ENCODE measurements around the gene SYNGR3.

Gene SYNGR3

GRCh38 chr16:1983544-1984346 lies 6.0 kb upstream of the SYNGR3 start, which contains the start of gene GFER:
GFER (plus strand) TSS chr16:1984193; CDS start chr16:1984219, 26 bp downstream.
- no peak for TF ChIP-seq CTCF (IDR thresholded peaks at IDR 0.05)

GRCh38 chr16:1984347-1985225 lies 5.2 kb upstream of the SYNGR3 start:
- H3K9me3 ChIP-seq (ENCODE audit: control insufficient read depth, low read length): no peaks in the 10 kb centered on the region
- no peak for TF ChIP-seq CTCF (IDR thresholded peaks at IDR 0.05)
- H3K4me2 ChIP-seq (ENCODE audit: low read length): peak overlapping the region; percentile 98
- peak overlapping the region; percentile 71 for H3K4me3 ChIP-seq (ENCODE audit: low read depth, low read length)
- H3K36me3 ChIP-seq (ENCODE audit: control insufficient read depth, insufficient read depth, low read length): no peaks in the 10 kb centered on the region
- H3K27me3 ChIP-seq (ENCODE audit: control insufficient read depth, insufficient read depth, low read length): no peaks in the 10 kb centered on the region
- H3K4me1 ChIP-seq: peaks cover 5% of the 10 kb centered on the region
- peak overlapping the region; percentile 71 for H2AFZ ChIP-seq
- H3K79me2 ChIP-seq: no peaks in the 10 kb centered on the region
- H3K27ac ChIP-seq: peak overlapping the region; percentile 48
- peak overlapping the region; percentile 58 for H3K9ac ChIP-seq

More at GRCh38 chr16:1983544-1984346, 6.0 kb upstream of the SYNGR3 start, which contains the start of gene GFER:
- Histone ChIP-seq H3K36me3 (ENCODE audit: control insufficient read depth, insufficient read depth, low read length) (no peaks in the 10 kb centered on the region), H3K27ac (peak within 1 kb of the TSS; percentile 48), H3K4me1 (peaks cover 5% of the 10 kb centered on the region), H3K4me3 (ENCODE audit: low read depth, low read length) (peak within 1 kb of the TSS; percentile 71), H3K27me3 (ENCODE audit: control insufficient read depth, insufficient read depth, low read length) (no peaks in the 10 kb centered on the region), H3K4me2 (ENCODE audit: low read length) (peak within 1 kb of the TSS; percentile 98), H3K79me2 (no peaks in the 10 kb centered on the region), H3K9ac (peak within 1 kb of the TSS; percentile 58), H2AFZ (peak within 1 kb of the TSS; percentile 71), H3K9me3 (ENCODE audit: control insufficient read depth, low read length) (no peaks in the 10 kb centered on the region)

GRCh38 chr16:1985466-1986150 lies 4.2 kb upstream of the SYNGR3 start:
- TF ChIP-seq CTCF (IDR thresholded peaks at IDR 0.05): no peak
- H3K9ac ChIP-seq: no peak overlapping the region
- H3K4me1 ChIP-seq: peaks cover 7% of the 10 kb centered on the region
- H3K79me2 ChIP-seq: no peaks in the 10 kb centered on the region
- no peaks in the 10 kb centered on the region for H3K9me3 ChIP-seq (ENCODE audit: control insufficient read depth, low read length)
- H3K4me3 ChIP-seq (ENCODE audit: low read depth, low read length): peak overlapping the region; percentile 71
- H3K27ac ChIP-seq: no peak overlapping the region
- H3K27me3 ChIP-seq (ENCODE audit: control insufficient read depth, insufficient read depth, low read length): no peaks in the 10 kb centered on the region
- H2AFZ ChIP-seq: no peak overlapping the region
- no peaks in the 10 kb centered on the region for H3K36me3 ChIP-seq (ENCODE audit: control insufficient read depth, insufficient read depth, low read length)
- no peak overlapping the region for H3K4me2 ChIP-seq (ENCODE audit: low read length)

GRCh38 chr16:1987198-1987597 lies 2.6 kb upstream of the SYNGR3 start:
- Histone ChIP-seq H3K4me2 (ENCODE audit: low read length) (no peak overlapping the region), H3K4me1 (peaks cover 7% of the 10 kb centered on the region), H3K27ac (no peak overlapping the region), H3K27me3 (ENCODE audit: control insufficient read depth, insufficient read depth, low read length) (no peaks in the 10 kb centered on the region), H2AFZ (no peak overlapping the region), H3K4me3 (ENCODE audit: low read depth, low read length) (no peak overlapping the region), H3K9me3 (ENCODE audit: control insufficient read depth, low read length) (no peaks in the 10 kb centered on the region), H3K79me2 (no peaks in the 10 kb centered on the region), H3K36me3 (ENCODE audit: control insufficient read depth, insufficient read depth, low read length) (no peaks in the 10 kb centered on the region), H3K9ac (no peak overlapping the region)
- TF ChIP-seq CTCF (IDR thresholded peaks at IDR 0.05): no peak

Data from parathyroid adenoma (tissue), 2 donors.